GM19463 (cell line): Measurements from ENCODE around the gene HDAC1.
"Not testable (repeated sequence)": the region's sequence is repeated elsewhere in the genome, so short reads cannot be mapped to it uniquely, and the experiment has no call there.

Experiments used
- ATAC-seq: cut with Tn5 transposase; IDR thresholded peaks from one replicate; pipeline ENCODE4 v1.9.1; 2021; ENCODE audit warnings: mild to moderate bottlenecking, moderate library complexity; ENCODE audit not compliant: unreplicated experiment

The HDAC1 gene

DNA sequence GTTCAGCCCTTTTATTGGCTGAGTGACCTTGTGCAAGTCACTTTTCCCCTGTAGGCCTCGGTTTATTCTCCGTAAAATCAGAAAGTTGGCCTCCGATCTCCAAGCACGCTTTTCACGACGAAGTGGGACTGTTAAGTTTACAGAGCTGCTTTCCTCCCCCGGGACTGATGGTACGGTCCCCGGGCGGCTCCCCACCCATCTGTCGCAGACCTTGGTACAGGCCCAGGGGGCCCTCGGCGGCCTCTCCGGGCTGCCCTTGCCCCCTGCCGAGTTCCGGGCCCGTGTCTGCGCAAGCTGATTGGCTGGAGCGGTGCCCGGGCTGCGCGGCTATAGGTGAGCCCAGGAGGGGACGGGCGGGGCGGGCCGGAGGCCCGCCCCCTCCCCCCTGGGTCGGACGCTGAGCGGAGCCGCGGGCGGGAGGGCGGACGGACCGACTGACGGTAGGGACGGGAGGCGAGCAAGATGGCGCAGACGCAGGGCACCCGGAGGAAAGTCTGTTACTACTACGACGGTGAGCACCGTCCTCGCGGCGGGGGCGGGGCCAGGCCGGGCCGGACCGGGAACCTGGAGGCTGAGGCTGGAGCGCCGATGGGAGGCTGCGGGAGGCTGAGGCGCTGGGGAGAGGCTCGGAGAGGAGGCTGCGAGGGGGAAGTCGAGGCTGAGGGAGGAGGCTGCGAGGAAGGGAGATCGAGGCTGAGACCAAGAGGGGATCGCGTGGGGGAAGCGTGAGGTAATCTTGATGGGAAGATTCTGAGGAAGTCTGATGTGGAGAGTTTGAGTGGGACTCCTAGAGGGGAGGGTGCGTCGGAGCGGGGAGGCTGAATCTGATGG is at the start of gene HDAC1:
Gene HDAC1, plus strand, starts transcription at position 376 of the 831 bp plus-strand sequence. Its CDS starts 87 bp downstream, at position 463.
- peak; percentile 99 for ATAC-seq

GRCh38 chr1:32242341-32242851 is 49.5 kb upstream of the HDAC1 start:
- no peak for ATAC-seq

DNA sequence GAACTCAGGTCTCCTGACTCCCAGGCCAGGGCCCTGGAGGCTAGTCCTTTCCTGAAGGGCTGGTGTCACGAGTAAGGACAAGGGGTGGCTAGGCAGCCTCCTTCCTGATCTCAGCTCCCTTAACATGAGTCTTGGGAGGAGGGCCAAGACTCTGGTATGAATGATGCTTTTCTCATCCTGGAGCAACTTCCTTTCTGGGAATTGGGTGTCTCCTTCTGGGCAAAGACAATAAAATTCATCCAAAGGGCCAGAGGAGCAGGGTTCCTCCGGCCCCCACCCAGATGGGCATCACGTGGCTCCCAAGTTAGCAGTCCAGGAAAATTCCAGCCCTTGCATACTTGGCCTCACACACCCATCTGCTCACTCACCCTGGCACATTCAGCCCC is 45.0 kb upstream of the HDAC1 start, which contains the start of gene FAM167B:
Gene FAM167B, plus strand, starts transcription at position 335 of the 386 bp plus-strand sequence. CDS start 200 bp downstream, outside the sequence.
- ATAC-seq = no peak

GRCh38 chr1:32247452-32247851 is 44.4 kb upstream of the HDAC1 start:
- no peak for ATAC-seq

DNA sequence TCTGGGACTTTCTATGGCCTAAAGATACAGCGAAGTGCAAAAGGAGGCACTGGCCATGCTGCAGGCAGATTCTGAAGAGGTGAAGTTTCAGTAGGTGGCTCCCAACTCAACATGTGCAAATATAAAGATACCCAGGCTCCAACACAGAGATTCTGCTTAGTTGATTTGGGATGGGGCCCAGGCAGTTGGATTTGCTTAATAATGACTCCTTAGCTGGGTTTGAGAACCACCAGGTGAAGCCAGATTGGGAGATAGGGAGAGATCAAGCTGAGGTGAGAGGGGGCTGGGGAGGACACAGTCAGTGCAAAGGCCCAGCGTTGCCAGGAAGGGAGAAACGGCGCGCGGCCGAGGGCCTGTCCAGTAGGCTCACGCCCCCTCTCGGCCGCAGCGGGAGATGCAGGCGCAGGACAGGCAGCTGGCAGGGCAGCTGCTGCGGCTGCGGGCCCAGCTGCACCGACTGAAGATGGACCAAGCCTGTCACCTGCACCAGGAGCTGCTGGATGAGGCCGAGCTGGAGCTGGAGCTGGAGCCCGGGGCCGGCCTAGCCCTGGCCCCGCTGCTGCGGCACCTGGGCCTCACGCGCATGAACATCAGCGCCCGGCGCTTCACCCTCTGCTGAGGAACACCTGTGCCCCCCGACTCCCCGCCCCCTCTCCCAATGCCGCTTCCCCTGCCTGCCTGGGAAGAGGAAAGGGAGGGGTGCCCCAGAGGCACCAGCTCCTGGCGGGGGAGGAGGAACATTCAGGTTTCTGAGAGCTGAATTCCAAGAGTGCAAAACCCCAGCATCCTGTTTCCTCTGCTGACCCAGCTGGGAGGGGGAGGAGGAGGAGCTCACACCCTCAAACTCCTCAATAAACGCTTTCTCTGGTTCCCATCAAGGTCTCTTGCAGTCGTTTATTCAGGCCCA is 43.6 kb upstream of the HDAC1 start:
- ATAC-seq = no peak

GRCh38 chr1:32249831-32250525 is 41.9 kb upstream of the HDAC1 start:
- ATAC-seq = peak; percentile 59

- ATAC-seq = no peak
Measured at GRCh38 chr1:32250893-32251716, 40.8 kb upstream of the HDAC1 start, which contains the start of gene LCK. Gene LCK (plus strand): TSS chr1:32251265. CDS start chr1:32274330, 23,065 bp downstream.

DNA sequence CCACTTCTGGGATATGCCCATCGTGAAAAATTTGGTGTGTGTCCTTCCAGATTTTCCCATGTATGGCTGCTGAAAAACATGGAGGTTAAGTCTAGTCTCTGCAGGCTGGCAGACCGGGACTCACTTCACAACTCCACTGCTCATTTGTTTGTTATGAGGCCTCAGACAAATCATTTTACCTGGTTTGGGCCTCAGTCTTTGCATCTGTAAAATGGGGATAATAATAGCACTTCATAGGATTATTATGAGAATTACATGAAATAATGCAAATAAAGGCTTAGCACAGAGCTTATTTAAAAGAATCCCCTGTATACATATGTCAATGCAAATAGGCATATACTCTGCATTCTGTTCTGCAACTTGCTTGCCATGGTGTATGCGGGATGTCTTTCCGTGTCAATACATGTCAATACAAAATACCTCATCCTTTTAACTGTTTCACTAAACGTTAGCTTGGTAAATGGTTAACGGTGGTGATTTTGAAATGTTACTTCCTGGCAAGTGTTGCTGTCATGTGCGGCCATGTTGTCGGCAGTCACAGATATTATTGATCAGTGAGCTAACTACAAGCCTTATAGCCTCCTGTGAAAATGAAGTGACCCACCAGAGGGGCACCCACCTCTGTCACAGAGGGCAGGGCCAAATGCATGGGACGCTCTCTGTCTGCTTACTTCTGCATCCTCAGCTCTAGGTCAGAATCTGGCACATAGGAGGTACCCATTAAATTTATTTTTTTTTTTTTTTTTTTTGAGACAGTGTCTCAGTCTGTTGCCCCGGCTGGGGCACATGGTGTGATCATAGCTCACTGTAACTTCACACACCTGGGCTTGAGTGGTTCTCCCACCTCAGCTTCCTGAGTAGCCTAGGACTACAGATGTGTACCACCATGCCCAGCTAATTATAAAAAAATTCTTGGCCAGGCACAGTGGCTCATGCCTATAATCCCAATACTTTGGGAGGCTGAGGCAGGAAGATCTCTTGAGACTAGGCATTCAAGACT is 36.5 kb upstream of the HDAC1 start:
- ATAC-seq = no peak

- ATAC-seq = no peak
Measured at GRCh38 chr1:32256473-32257226, 35.2 kb upstream of the HDAC1 start.

DNA sequence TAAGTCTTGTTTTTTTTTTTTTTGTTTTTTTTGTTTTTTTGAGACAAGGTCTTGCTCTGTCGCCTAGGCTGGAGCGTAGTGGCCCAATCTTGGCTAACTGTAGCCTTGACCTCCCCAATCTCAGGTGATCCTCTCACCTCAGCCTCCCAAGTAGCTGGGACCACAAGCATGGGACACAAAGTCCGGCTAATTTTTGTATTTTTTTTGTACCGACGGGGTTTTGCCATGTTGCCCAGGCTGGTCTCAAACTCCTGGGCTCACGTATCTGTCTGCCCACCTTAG is 34.7 kb upstream of the HDAC1 start:
- ATAC-seq = no peak

- not testable (repeated sequence) for ATAC-seq
Measured at GRCh38 chr1:32263236-32263593, 28.7 kb upstream of the HDAC1 start.

GRCh38 chr1:32263744-32264143 is 28.1 kb upstream of the HDAC1 start:
- ATAC-seq = no peak

DNA sequence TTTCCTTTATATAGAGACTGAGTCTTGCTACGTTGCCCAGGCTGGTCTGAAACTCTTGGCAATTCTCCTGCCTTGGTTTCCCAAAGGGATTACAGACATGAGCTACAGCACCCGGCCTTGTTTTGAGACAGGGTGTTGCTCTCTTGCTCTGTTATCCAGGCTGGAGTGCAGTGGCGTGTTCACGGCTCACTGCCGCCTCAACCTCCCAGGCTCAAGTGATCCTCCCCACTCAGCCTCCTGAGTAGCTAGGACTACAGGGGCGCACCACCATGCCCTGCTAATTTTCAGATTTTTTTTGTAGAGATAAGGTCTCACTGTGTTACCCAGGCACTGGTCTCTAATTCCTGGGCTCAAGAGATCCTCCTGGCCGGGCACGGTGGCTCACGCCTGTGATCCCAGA is 26.0 kb upstream of the HDAC1 start:
- no peak for ATAC-seq

- ATAC-seq = no peak
Measured at GRCh38 chr1:32266921-32267591, 24.8 kb upstream of the HDAC1 start.

GRCh38 chr1:32269744-32270143 is 22.1 kb upstream of the HDAC1 start:
- ATAC-seq = no peak

DNA sequence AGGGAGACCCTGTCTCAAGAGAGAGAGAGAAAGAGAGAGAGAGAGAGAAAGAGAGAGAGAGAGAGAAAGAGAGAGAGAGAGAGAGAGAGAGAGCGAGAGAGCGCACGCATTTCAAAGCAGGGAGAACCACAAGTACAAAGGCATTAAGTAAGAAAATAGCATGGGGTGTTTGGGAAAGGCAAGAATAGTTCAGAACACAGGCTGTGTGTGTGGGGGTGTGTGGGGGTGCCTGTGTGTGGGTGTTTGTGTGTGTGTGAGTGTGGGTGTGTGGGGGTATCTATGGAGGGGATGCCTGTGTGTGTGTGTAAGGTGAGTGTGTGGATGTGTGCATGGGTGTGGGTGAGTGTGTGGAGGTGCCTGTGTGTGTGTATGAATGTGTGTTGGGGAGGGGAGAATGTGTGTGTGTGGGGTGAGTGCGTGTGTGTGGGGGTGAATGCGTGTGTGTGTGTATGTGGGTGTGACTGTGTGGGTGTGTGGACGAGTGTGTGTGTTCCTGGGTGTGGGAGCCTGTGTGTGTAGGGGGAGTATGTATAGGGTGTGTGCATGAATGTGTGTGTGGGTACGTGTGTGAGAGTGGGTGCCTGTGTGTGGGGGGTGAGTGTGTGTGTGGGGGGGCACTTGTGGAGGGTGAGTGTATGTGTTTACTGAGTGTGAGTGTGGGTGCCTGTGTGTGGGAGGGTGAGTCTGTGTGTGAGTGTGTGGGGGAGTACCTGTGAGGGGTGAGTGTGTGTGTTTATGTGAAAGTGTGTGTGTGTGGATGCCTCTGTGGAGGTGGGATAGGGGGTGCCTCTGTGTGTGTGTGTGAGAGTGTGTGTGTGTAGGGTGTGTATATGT is 19.1 kb upstream of the HDAC1 start:
- no peak for ATAC-seq
